Mesendoderm (in vitro differentiated cells): Measurements from ENCODE around the gene BAZ2B.

ENCODE experiments used
- DNase-seq: peaks from one replicate; pipeline ENCODE4 v3.0.0; 2013
- H2AK5ac ChIP-seq: 2 replicates; pipeline ENCODE4 v1.6.1; 2013; ENCODE audit warnings: low read length, inconsistent platforms
- H2BK120ac ChIP-seq: 2 replicates; pipeline ENCODE4 v1.6.1; 2013; ENCODE audit warnings: low read depth, mild to moderate bottlenecking, low read length, moderate library complexity, mixed read lengths
- H2BK15ac ChIP-seq: replicated peaks from 2 replicates; pipeline ENCODE4 v1.6.1; 2013; ENCODE audit warnings: low read depth, mild to moderate bottlenecking, moderate library complexity
- H2BK5ac ChIP-seq: 2 replicates; pipeline ENCODE4 v1.6.1; 2013; ENCODE audit warnings: low read length, inconsistent platforms
- H3K18ac ChIP-seq: 2 replicates; pipeline ENCODE4 v1.6.1; 2013; ENCODE audit warnings: mild to moderate bottlenecking, low read length, mixed read lengths
- H3K23ac ChIP-seq: one replicate; pipeline ENCODE4 v1.6.1; 2013; ENCODE audit warnings: low read length
- H3K27ac ChIP-seq: 2 replicates; pipeline ENCODE4 v1.5.1; 2013; ENCODE audit warnings: low read depth, mild to moderate bottlenecking, inconsistent platforms, low read length, moderate library complexity
- H3K27me3 ChIP-seq: 2 replicates; pipeline ENCODE4 v1.6.1; 2013; ENCODE audit warnings: low read length, control low read depth, mild to moderate bottlenecking, inconsistent platforms; ENCODE audit not compliant: insufficient read depth, poor library complexity
- H3K36me3 ChIP-seq: 2 replicates; pipeline ENCODE4 v1.6.1; 2013; ENCODE audit warnings: low read length, inconsistent platforms; ENCODE audit not compliant: control insufficient read depth, insufficient read depth
- H3K4ac ChIP-seq: one replicate; pipeline ENCODE4 v1.6.1; 2013; ENCODE audit warnings: low read depth, mild to moderate bottlenecking, low read length, moderate library complexity
- H3K4me1 ChIP-seq: 2 replicates; pipeline ENCODE4 v1.6.1; 2013; ENCODE audit warnings: low read depth, low read length, inconsistent platforms; ENCODE audit not compliant: control insufficient read depth
- H3K4me2 ChIP-seq: 2 replicates; pipeline ENCODE4 v1.6.1; 2013; ENCODE audit warnings: low read length
- H3K4me3 ChIP-seq: 2 replicates; pipeline ENCODE4 v1.5.1; 2013; ENCODE audit warnings: mild to moderate bottlenecking, low read length
- H3K56ac ChIP-seq: one replicate; pipeline ENCODE4 v1.6.1; 2013; ENCODE audit warnings: low read length
- H3K79me1 ChIP-seq: 2 replicates; pipeline ENCODE4 v1.6.1; 2013; ENCODE audit warnings: low read length, inconsistent platforms
- H3K79me2 ChIP-seq: 2 replicates; pipeline ENCODE4 v1.6.1; 2013; ENCODE audit warnings: mild to moderate bottlenecking, low read length; ENCODE audit not compliant: control insufficient read depth, insufficient read depth
- H3K9ac ChIP-seq: 2 replicates; pipeline ENCODE4 v1.6.1; 2013; ENCODE audit warnings: low read length, inconsistent platforms
- H4K5ac ChIP-seq: one replicate; pipeline ENCODE4 v1.6.1; 2013; ENCODE audit warnings: low read length
- H4K8ac ChIP-seq: one replicate; pipeline ENCODE4 v1.6.1; 2013; ENCODE audit warnings: low read depth, mild to moderate bottlenecking, control low read depth, low read length, moderate library complexity
- WGBS: extraction: QIAGEN DNeasy Blood & Tissue Kit; methylation state at CpG from one replicate; pipeline ENCODE4 v1.1.7; 2013; ENCODE audit warnings: low lambda C conversion rate, missing lambda C conversion rate; ENCODE audit not compliant: insufficient coverage; ENCODE audit errors: extremely low coverage; 5-methylcytosine and 5-hydroxymethylcytosine counted together

BAZ2B gene

GRCh38 chr2:159455330-159455918 is 160.9 kb downstream of the BAZ2B start:
- no peak overlapping the region for H3K4ac ChIP-seq
- H3K4me1 ChIP-seq = no peaks in the 10 kb centered on the region
- H3K27me3 ChIP-seq = no peaks in the 10 kb centered on the region
- H2BK15ac ChIP-seq = no peak overlapping the region
- H2BK5ac ChIP-seq = no peak overlapping the region
- H3K36me3 ChIP-seq = no peaks in the 10 kb centered on the region
- H3K79me2 ChIP-seq = no peaks in the 10 kb centered on the region
- no peak overlapping the region for H3K23ac ChIP-seq
- H4K5ac ChIP-seq = no peak overlapping the region
- H3K9ac ChIP-seq = no peak overlapping the region
- H2BK120ac ChIP-seq = no peak overlapping the region
- no peak overlapping the region for H3K4me3 ChIP-seq
- H3K79me1 ChIP-seq = no peaks in the 10 kb centered on the region
- H3K27ac ChIP-seq = no peak overlapping the region
- H3K56ac ChIP-seq = no peak overlapping the region
- DNase-seq = peak; percentile 4
- H3K4me2 ChIP-seq = no peak overlapping the region
- H3K18ac ChIP-seq = no peak overlapping the region
- no peak overlapping the region for H2AK5ac ChIP-seq
- H4K8ac ChIP-seq = no peak overlapping the region

GRCh38 chr2:159454185-159454584 is 162.2 kb downstream of the BAZ2B start:
- no peak overlapping the region for H3K18ac ChIP-seq
- H3K27ac ChIP-seq = no peak overlapping the region
- H4K5ac ChIP-seq = no peak overlapping the region
- H3K79me1 ChIP-seq = no peaks in the 10 kb centered on the region
- H3K4ac ChIP-seq = no peak overlapping the region
- H3K4me3 ChIP-seq = no peak overlapping the region
- H4K8ac ChIP-seq = no peak overlapping the region
- no peak overlapping the region for H2BK15ac ChIP-seq
- no peak for DNase-seq
- H2AK5ac ChIP-seq = no peak overlapping the region
- H3K56ac ChIP-seq = no peak overlapping the region
- H3K79me2 ChIP-seq = no peaks in the 10 kb centered on the region
- no peak overlapping the region for H2BK120ac ChIP-seq
- no peak overlapping the region for H3K9ac ChIP-seq
- no peak overlapping the region for H3K23ac ChIP-seq
- H3K4me1 ChIP-seq = no peaks in the 10 kb centered on the region
- no peak overlapping the region for H2BK5ac ChIP-seq
- no peak overlapping the region for H3K4me2 ChIP-seq
- H3K27me3 ChIP-seq = no peaks in the 10 kb centered on the region
- H3K36me3 ChIP-seq = no peaks in the 10 kb centered on the region

GRCh38 chr2:159450180-159450579 is 166.2 kb downstream of the BAZ2B start:
- Histone ChIP-seq H3K4me2 (no peak overlapping the region), H3K9ac (no peak overlapping the region), H3K4me3 (no peak overlapping the region), H3K4ac (no peak overlapping the region), H3K56ac (no peak overlapping the region), H3K27ac (no peak overlapping the region), H3K27me3 (no peaks in the 10 kb centered on the region), H3K79me2 (no peaks in the 10 kb centered on the region), H3K36me3 (no peaks in the 10 kb centered on the region), H2BK5ac (no peak overlapping the region), H2BK120ac (no peak overlapping the region), H4K5ac (no peak overlapping the region), H3K18ac (no peak overlapping the region), H4K8ac (no peak overlapping the region), H2AK5ac (no peak overlapping the region), H2BK15ac (no peak overlapping the region), H3K79me1 (no peaks in the 10 kb centered on the region), H3K23ac (no peak overlapping the region), H3K4me1 (no peaks in the 10 kb centered on the region)
- WGBS = no CpG with 5 or more reads among the region's 3 CpGs
- peak; percentile 60 for DNase-seq

GRCh38 chr2:159449504-159450124 is 166.7 kb downstream of the BAZ2B start:
- Histone ChIP-seq H2BK5ac (no peak overlapping the region), H4K5ac (no peak overlapping the region), H3K4me2 (no peak overlapping the region), H3K79me1 (no peaks in the 10 kb centered on the region), H2BK15ac (no peak overlapping the region), H3K36me3 (no peaks in the 10 kb centered on the region), H2BK120ac (no peak overlapping the region), H3K56ac (no peak overlapping the region), H3K18ac (no peak overlapping the region), H3K79me2 (no peaks in the 10 kb centered on the region), H3K9ac (no peak overlapping the region), H3K27me3 (no peaks in the 10 kb centered on the region), H3K4me3 (no peak overlapping the region), H3K4ac (no peak overlapping the region), H3K4me1 (no peaks in the 10 kb centered on the region), H4K8ac (no peak overlapping the region), H2AK5ac (no peak overlapping the region), H3K23ac (no peak overlapping the region), H3K27ac (no peak overlapping the region)
- DNase-seq = peak; percentile 44
- WGBS = no CpG with 5 or more reads among the region's 1 CpG

- Histone ChIP-seq H3K18ac (no peak overlapping the region), H3K4me3 (no peak overlapping the region), H2BK120ac (no peak overlapping the region), H3K36me3 (no peaks in the 10 kb centered on the region), H4K5ac (no peak overlapping the region), H2BK15ac (no peak overlapping the region), H4K8ac (no peak overlapping the region), H3K4me2 (no peak overlapping the region), H3K79me1 (no peaks in the 10 kb centered on the region), H2AK5ac (no peak overlapping the region), H3K27ac (no peak overlapping the region), H3K79me2 (no peaks in the 10 kb centered on the region), H3K27me3 (no peaks in the 10 kb centered on the region), H3K23ac (no peak overlapping the region), H2BK5ac (no peak overlapping the region), H3K4ac (no peak overlapping the region), H3K9ac (no peak overlapping the region), H3K4me1 (no peaks in the 10 kb centered on the region), H3K56ac (no peak overlapping the region)
- no CpG with 5 or more reads among the region's 2 CpGs for WGBS
- no peak for DNase-seq
These were observed 169.5 kb downstream of the BAZ2B start for GRCh38 chr2:159446817-159447216.

- no peak overlapping the region for H3K4me3 ChIP-seq
- no peak overlapping the region for H2BK120ac ChIP-seq
- H3K9ac ChIP-seq = no peak overlapping the region
- no peak overlapping the region for H3K56ac ChIP-seq
- H3K79me2 ChIP-seq = no peaks in the 10 kb centered on the region
- H3K36me3 ChIP-seq = no peaks in the 10 kb centered on the region
- H3K79me1 ChIP-seq = no peaks in the 10 kb centered on the region
- H3K4me2 ChIP-seq = no peak overlapping the region
- no peak overlapping the region for H3K23ac ChIP-seq
- WGBS = no CpG with 5 or more reads among the region's 2 CpGs
- H2BK15ac ChIP-seq = no peak overlapping the region
- no peak overlapping the region for H3K18ac ChIP-seq
- DNase-seq = no peak
- H2AK5ac ChIP-seq = no peak overlapping the region
- H3K4ac ChIP-seq = no peak overlapping the region
- no peak overlapping the region for H3K27ac ChIP-seq
- no peak overlapping the region for H4K8ac ChIP-seq
- H3K4me1 ChIP-seq = no peaks in the 10 kb centered on the region
- no peak overlapping the region for H2BK5ac ChIP-seq
- no peaks in the 10 kb centered on the region for H3K27me3 ChIP-seq
- H4K5ac ChIP-seq = no peak overlapping the region
These were observed 170.1 kb downstream of the BAZ2B start for GRCh38 chr2:159446201-159446600.
